Lower lobe of right lung (tissue), 2 donors: Measurements from ENCODE around the gene TSGA10. TPM values are rescaled to one million over a fixed set of nuclear protein-coding genes. Genes with fewer than 3 reads are reported as not detected.

Experiments
- ATAC-seq, 2 donors: fragments of 200-7000 bp; cut with Tn5 transposase; one replicate each; pipeline ENCODE4 v1.9.1; 2020 to 2022; ENCODE audit warnings: mild to moderate bottlenecking in 2 of 2, moderate library complexity in 2 of 2
- DNase-seq: peaks from one replicate; pipeline ENCODE4 v3.0.0-alpha.2; 2020
- H3K27ac ChIP-seq: fragments of 200-600 bp; one replicate; pipeline ENCODE4 v1.8.0; 2022
- H3K27me3 ChIP-seq: fragments of 200-600 bp; one replicate; pipeline ENCODE4 v1.8.0; 2022; ENCODE audit warnings: low read depth
- H3K36me3 ChIP-seq: fragments of 200-600 bp; one replicate; pipeline ENCODE4 v1.8.0; 2022; ENCODE audit warnings: mild to moderate bottlenecking
- H3K4me1 ChIP-seq: fragments of 200-600 bp; one replicate; pipeline ENCODE4 v1.8.0; 2022
- H3K4me3 ChIP-seq: fragments of 200-600 bp; one replicate; pipeline ENCODE4 v1.8.0; 2022; ENCODE audit warnings: mild to moderate bottlenecking
- H3K9me3 ChIP-seq: fragments of 200-600 bp; one replicate; pipeline ENCODE4 v1.8.0; 2022
- intact Hi-C: fragments of 100-400 bp; cut with DNase I; formaldehyde crosslinking; loops from one replicate; pipeline ENCODE4 v1.11.0; 2022
- total RNA-seq: library from RNA; stranded (reverse); fragmentation: NEBNext Ultra II Directional; extraction: Animal tissue kit (Norgen Biotek cat#: 25700); gene quantifications from one replicate; pipeline ENCODE4 v1.2.1, GENCODE V29; 2021
- TF ChIP-seq, protein P1 (sequence below): fragments of 200-600 bp; IDR thresholded peaks from one replicate; pipeline ENCODE4 v1.8.0; 2022; ENCODE audit warnings: antibody characterized with exemption, mild to moderate bottlenecking
- donor health status: DM: no; HTN: yes; CAD: no; lungs with severe emphysema.

The TSGA10 gene
- total RNA-seq, 1 donor from 2014 or later, result 9.9 TPM

DNA sequence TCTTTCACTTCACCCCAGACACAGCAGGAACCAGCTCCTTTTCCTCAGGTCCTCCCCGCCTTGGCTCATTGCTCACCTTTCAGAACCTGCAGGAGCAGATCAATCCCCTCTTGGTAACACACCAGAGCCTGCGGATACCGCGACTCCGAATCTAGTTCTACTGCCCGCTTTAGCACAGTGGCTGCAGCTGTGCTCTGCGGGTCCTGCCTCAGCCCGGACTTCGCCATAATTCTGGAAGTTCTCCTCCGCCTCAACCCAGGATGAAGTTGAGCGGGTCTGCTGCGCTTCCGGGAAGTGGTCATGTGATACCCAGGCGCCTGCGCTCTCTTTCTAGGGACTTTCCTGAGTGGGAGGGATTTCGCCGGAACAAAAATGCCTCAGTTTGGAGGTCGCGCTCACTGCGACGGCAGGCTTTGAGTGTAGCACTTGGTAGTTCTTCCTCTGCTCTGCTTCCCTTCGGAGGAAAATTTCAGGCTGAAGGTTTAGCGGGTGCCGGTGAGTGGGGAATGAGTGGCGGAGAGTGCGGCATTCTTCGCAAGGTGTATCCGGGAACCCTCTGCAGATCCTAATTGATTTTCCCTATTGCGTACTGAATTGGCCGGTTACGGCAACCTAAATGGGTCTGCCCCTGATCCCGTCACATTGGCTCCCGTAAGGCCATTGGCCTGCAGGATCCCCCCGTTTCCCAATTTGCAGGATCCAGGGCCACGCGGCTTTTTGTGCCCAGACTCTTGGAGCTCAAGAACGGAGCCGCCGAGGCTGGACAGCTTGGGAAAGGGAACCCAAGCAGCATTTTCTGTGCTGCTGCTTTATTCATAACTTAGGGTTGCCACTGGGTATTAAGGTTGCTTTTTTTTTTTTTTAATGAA, 26.2 kb upstream of the TSGA10 start, which contains the start of the genes MITD1 and MRPL30:
TSS of gene MITD1 (minus strand) at position 304 of the 869 bp plus-strand sequence. CDS start at position 227, 77 bp downstream.
TSS of gene MRPL30 (plus strand) at position 430 of the 869 bp plus-strand sequence. CDS start 5,020 bp downstream, outside the sequence.
- ATAC-seq (peak; percentile 98 to 99), DNase-seq (peak; percentile 92)
- TF ChIP-seq, protein P1, sequence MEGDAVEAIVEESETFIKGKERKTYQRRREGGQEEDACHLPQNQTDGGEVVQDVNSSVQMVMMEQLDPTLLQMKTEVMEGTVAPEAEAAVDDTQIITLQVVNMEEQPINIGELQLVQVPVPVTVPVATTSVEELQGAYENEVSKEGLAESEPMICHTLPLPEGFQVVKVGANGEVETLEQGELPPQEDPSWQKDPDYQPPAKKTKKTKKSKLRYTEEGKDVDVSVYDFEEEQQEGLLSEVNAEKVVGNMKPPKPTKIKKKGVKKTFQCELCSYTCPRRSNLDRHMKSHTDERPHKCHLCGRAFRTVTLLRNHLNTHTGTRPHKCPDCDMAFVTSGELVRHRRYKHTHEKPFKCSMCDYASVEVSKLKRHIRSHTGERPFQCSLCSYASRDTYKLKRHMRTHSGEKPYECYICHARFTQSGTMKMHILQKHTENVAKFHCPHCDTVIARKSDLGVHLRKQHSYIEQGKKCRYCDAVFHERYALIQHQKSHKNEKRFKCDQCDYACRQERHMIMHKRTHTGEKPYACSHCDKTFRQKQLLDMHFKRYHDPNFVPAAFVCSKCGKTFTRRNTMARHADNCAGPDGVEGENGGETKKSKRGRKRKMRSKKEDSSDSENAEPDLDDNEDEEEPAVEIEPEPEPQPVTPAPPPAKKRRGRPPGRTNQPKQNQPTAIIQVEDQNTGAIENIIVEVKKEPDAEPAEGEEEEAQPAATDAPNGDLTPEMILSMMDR, result no peak
- Histone ChIP-seq H3K27me3 (no peaks in the 10 kb centered on the region), H3K4me1 (peaks cover 34% of the 10 kb centered on the region), H3K36me3 (no peaks in the 10 kb centered on the region), H3K9me3 (no peaks in the 10 kb centered on the region), H3K27ac (peak within 1 kb of the TSS; percentile 84), H3K4me3 (peak within 1 kb of the TSS; percentile 87)
- intact Hi-C loops, result no loop called here

DNA sequence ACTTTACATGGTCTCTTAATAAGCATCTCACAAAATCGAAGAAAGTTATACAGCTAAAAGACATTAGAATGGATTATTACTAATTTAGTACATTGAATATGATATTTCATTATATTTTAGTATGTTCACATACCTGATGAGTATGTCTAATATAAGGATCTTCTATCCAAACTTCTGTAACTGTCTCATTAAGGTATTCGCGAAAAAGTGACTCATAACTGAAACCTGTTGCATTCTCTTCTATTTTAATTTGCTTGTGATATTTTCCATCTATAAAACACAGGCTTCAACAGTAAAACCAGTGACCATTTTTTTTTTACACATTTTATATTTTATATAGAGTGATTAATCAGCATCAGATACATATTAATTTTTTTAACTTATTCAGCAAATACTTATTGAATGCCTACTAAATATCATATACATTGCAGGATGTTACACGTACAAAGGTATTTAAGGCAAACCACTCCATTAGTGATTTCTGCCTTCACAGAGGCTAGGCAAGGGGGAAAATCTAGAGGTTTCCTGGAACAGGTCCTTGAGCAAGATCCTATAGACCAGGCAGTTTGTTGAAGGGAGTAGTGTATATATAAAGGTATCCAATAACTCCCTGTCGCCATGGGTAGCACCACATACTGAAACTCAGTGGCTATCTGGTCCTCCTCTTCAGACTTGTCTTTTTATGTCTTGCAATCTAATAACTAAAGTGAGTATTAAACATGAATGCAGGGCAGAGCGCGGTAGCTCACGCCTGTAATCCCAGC, 16.8 kb upstream of the TSGA10 start:
- TF ChIP-seq, protein P1, result no peak
- H3K36me3 ChIP-seq, result peaks cover 71% of the 10 kb centered on the region
- peaks cover 5% of the 10 kb centered on the region for H3K4me1 ChIP-seq
- DNase-seq (no peak), ATAC-seq (no peak)
- H3K27me3 ChIP-seq, result no peaks in the 10 kb centered on the region
- no peak overlapping the region for H3K27ac ChIP-seq
- H3K9me3 ChIP-seq, result no peaks in the 10 kb centered on the region
- H3K4me3 ChIP-seq, result no peak overlapping the region
- intact Hi-C loops, result no loop called here

DNA sequence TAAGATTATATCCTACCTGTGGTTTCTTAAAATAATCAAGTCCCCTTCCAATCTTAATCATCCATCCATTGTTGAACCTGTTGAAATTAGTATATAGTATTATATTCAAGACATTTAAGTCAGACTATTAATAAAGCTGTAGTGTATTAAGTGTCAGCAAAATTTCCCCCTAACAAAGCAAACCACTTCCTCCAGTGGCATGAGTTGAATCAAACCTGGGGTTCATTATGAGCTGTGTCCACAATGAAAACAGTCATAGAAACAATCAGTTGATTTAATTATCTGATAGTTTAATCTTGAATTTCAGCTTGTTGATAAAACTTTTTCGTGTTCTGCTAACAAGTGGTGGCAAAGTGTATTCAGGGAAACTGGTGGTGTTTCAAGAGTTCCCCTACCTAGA, 14.8 kb upstream of the TSGA10 start:
- H3K36me3 ChIP-seq, result peaks cover 77% of the 10 kb centered on the region
- TF ChIP-seq, protein P1, result no peak
- no peak for DNase-seq
- no peak overlapping the region for H3K4me3 ChIP-seq
- intact Hi-C loops, result no loop called here
- H3K9me3 ChIP-seq, result no peaks in the 10 kb centered on the region
- no peaks in the 10 kb centered on the region for H3K27me3 ChIP-seq
- peaks cover 8% of the 10 kb centered on the region for H3K4me1 ChIP-seq
- no peak for ATAC-seq
- H3K27ac ChIP-seq, result no peak overlapping the region

DNA sequence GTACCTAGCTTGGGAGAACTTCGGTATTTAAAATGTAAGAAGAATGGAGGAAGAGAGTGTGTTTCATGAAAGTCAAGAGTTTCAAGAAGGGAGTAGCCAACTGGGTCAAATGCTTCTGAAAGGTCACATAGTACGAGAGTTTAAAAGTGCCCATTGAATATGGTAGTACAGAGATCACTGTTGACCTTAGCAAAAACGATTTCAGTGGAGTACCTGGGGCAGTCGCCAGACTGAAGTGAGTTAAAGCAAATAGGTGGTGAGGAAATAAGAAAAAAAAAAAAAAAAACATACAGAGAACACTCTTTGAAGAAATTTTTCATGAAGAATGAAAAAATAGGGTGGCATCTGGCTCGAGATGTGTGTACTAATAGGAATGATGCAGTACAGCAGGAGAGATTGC, 11.5 kb upstream of the TSGA10 start:
- peaks cover 8% of the 10 kb centered on the region for H3K4me1 ChIP-seq
- H3K27ac ChIP-seq, result no peak overlapping the region
- TF ChIP-seq, protein P1, result no peak
- H3K4me3 ChIP-seq, result no peak overlapping the region
- ATAC-seq (peak; percentile 93 to 95), DNase-seq (no peak)
- H3K36me3 ChIP-seq, result peaks cover 58% of the 10 kb centered on the region
- no peaks in the 10 kb centered on the region for H3K27me3 ChIP-seq
- intact Hi-C loops, result no loop called here
- H3K9me3 ChIP-seq, result no peaks in the 10 kb centered on the region

DNA sequence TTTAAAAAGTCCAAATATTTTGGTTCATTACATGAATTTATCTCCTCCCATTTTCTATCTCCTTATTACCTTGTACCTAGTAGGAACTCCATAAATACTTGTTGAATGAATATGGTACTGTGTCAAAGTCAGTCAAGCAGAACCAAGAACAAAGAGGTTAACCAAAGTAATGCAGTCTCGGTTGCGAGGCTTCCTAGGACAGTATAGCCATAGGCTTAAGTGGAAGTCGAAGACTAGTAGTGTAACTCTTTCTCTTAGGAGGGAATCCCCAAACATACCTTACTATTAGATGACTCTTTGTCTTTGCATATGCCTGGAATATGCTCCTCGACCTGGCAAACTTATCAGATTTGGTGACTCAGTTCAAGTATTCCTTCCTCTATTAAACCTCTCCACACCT, 4.9 kb upstream of the TSGA10 start:
- Histone ChIP-seq H3K9me3 (no peaks in the 10 kb centered on the region), H3K27me3 (no peaks in the 10 kb centered on the region), H3K36me3 (peaks cover 43% of the 10 kb centered on the region)

More for the DNA sequence above, 4.9 kb upstream of the TSGA10 start:
- intact Hi-C loops, result no loop called here
- TF ChIP-seq, protein P1, result no peak
- DNase-seq, result no peak
- no peak overlapping the region for H3K27ac ChIP-seq
- no peak overlapping the region for H3K4me3 ChIP-seq
- H3K4me1 ChIP-seq, result peaks cover 12% of the 10 kb centered on the region
- no peak for ATAC-seq
